CD14-positive monocyte (primary cell): ENCODE measurements around the gene MUTYH. TPM values are rescaled to one million over a fixed set of nuclear protein-coding genes. Genes with fewer than 3 reads are reported as not detected.

Experiments
- DNase-seq, 3 donors: peaks; one replicate each; pipeline ENCODE4 v3.0.0-alpha.2; 2011 to 2022
- H2AFZ ChIP-seq: 2 replicates; pipeline ENCODE4 v1.6.0; 2012; ENCODE audit warnings: mild to moderate bottlenecking, low read depth, low read length, inconsistent platforms; ENCODE audit not compliant: insufficient read depth, poor library complexity, severe bottlenecking
- H3K27ac ChIP-seq, 2 donors: 1 replicate in 1 of 2; 2 replicates in 1 of 2; pipeline ENCODE4 v1.5.1; 2012 to 2013; ENCODE audit warnings: low read length in 2 of 2, control low read depth in 1 of 2, inconsistent platforms in 1 of 2, low read depth in 1 of 2, mild to moderate bottlenecking in 1 of 2
- H3K27me3 ChIP-seq, 2 donors: one replicate each; pipeline versions ENCODE4 v1.6.0 to v1.6.1; 2011 to 2013; ENCODE audit warnings: low read length in 2 of 2; ENCODE audit not compliant: control insufficient read depth in 2 of 2, insufficient read depth in 2 of 2
- H3K36me3 ChIP-seq, 2 donors: replicated peaks in 1 of 2; 1 replicate in 1 of 2; 2 replicates in 1 of 2; pipeline versions ENCODE4 v1.5.1 to v1.6.1; 2012 to 2013; ENCODE audit warnings: low read length in 2 of 2, control low read depth in 1 of 2, inconsistent platforms in 1 of 2, mild to moderate bottlenecking in 1 of 2; ENCODE audit not compliant: insufficient read depth in 2 of 2, control insufficient read depth in 1 of 2
- H3K4me1 ChIP-seq, 2 donors: 1 replicate in 1 of 2; 2 replicates in 1 of 2; pipeline versions ENCODE4 v1.5.1 to v1.6.1; 2012 to 2013; ENCODE audit warnings: low read length in 2 of 2, control low read depth in 1 of 2, inconsistent platforms in 1 of 2, mild to moderate bottlenecking in 1 of 2, moderate library complexity in 1 of 2; ENCODE audit not compliant: insufficient read depth in 2 of 2, control insufficient read depth in 1 of 2
- H3K4me2 ChIP-seq: replicated peaks from 2 replicates; pipeline ENCODE3; 2012; ENCODE audit warnings: low read length, moderate library complexity, mild to moderate bottlenecking; ENCODE audit not compliant: poor library complexity, severe bottlenecking; ENCODE audit errors: extremely low read depth
- H3K4me3 ChIP-seq, 3 experiments: fragments of 200-600 bp in 1 of 3; sonication (generic) in 1 of 3; replicated peaks in 1 of 3; 1 replicate in 2 of 3; 2 replicates in 1 of 3; pipeline ENCODE4 v1.5.1; 2011 to 2013; ENCODE audit warnings: low read length in 3 of 3, mild to moderate bottlenecking in 3 of 3, control low read depth in 2 of 3, low read depth in 2 of 3, inconsistent platforms in 1 of 3, moderate library complexity in 1 of 3
- H3K79me2 ChIP-seq: 2 replicates; pipeline ENCODE4 v1.6.0; 2012; ENCODE audit warnings: mild to moderate bottlenecking, control low read depth, inconsistent platforms, low read length, moderate library complexity; ENCODE audit not compliant: insufficient read depth
- H3K9ac ChIP-seq: 2 replicates; pipeline ENCODE4 v1.6.0; 2017; ENCODE audit warnings: low read length, mild to moderate bottlenecking; ENCODE audit not compliant: insufficient read depth, poor library complexity, severe bottlenecking
- H3K9me3 ChIP-seq, 2 donors: replicated peaks in 1 of 2; 1 replicate in 1 of 2; 2 replicates in 1 of 2; pipeline versions ENCODE4 v1.5.1 to v1.6.1; 2012 to 2013; ENCODE audit warnings: low read length in 2 of 2, control low read depth in 1 of 2; ENCODE audit not compliant: control insufficient read depth in 1 of 2, insufficient read depth in 1 of 2
- H4K20me1 ChIP-seq: 2 replicates; pipeline ENCODE4 v1.6.0; 2012; ENCODE audit warnings: mild to moderate bottlenecking, low read length, control low read depth, moderate library complexity; ENCODE audit not compliant: insufficient read depth
- H3K27ac Mint-ChIP-seq, 7 donors: one replicate each; pipeline ENCODE4 v1.8.0; 2020; ENCODE audit warnings: mild to moderate bottlenecking in 7 of 7, mixed read lengths in 7 of 7, moderate library complexity in 6 of 7, inconsistent platforms in 2 of 7
- H3K27me3 Mint-ChIP-seq, 3 donors: one replicate each; pipeline ENCODE4 v1.8.0; 2021 to 2022; ENCODE audit warnings: low read depth in 3 of 3, mild to moderate bottlenecking in 3 of 3, mixed read lengths in 3 of 3, moderate library complexity in 3 of 3, inconsistent platforms in 1 of 3
- H3K36me3 Mint-ChIP-seq, 2 donors: one replicate each; pipeline ENCODE4 v1.8.0; 2020; ENCODE audit warnings: mixed read lengths in 2 of 2, inconsistent platforms in 1 of 2, mild to moderate bottlenecking in 1 of 2
- H3K4me1 Mint-ChIP-seq: one replicate; pipeline ENCODE4 v1.8.0; 2020; ENCODE audit warnings: mild to moderate bottlenecking, mixed read lengths
- H3K4me3 Mint-ChIP-seq, 2 donors: one replicate each; pipeline ENCODE4 v1.8.0; 2020; ENCODE audit warnings: mild to moderate bottlenecking in 2 of 2, mixed read lengths in 2 of 2, moderate library complexity in 1 of 2
- H3K9me3 Mint-ChIP-seq, 7 donors: one replicate each; pipeline ENCODE4 v1.8.0; 2020 to 2022; ENCODE audit warnings: mixed read lengths in 7 of 7, mild to moderate bottlenecking in 6 of 7, moderate library complexity in 6 of 7, inconsistent platforms in 2 of 7
- WGBS: methylation state at CpG from one replicate; pipeline ENCODE4 v1.1.5; 2013; ENCODE audit warnings: missing lambda C conversion rate; ENCODE audit not compliant: insufficient coverage; 5-methylcytosine and 5-hydroxymethylcytosine counted together
- intact Hi-C, 2 donors: fragments of 100-400 bp; cut with micrococcal nuclease; formaldehyde crosslinking; loops; one replicate each; pipeline versions ENCODE4 v1.15.0 to v1.15.1; 2023
- polyA plus RNA-seq, 3 donors: library from polyadenylated mRNA; depleted of rRNA in 1 of 3; unstranded in 2 of 3; stranded (reverse) in 1 of 3; fragments of 300-500 nt in 2 of 3; fragments of >200 nt in 1 of 3; fragmentation: Illumina TruSeq in 2 of 3; gene quantifications; 1 replicate in 2 of 3; 2 replicates in 1 of 3; pipeline ENCODE4 v1.2.3, GENCODE V29; 2012 to 2021
- TF ChIP-seq, protein P1 (sequence below): fragments of 200-600 bp; IDR thresholded peaks from one replicate; pipeline ENCODE4 v1.8.0; 2022; ENCODE audit warnings: antibody characterized with exemption, mild to moderate bottlenecking

MUTYH gene
- polyA plus RNA-seq, 3 donors: 6.7 to 22.9 (median 8.1) TPM

DNA sequence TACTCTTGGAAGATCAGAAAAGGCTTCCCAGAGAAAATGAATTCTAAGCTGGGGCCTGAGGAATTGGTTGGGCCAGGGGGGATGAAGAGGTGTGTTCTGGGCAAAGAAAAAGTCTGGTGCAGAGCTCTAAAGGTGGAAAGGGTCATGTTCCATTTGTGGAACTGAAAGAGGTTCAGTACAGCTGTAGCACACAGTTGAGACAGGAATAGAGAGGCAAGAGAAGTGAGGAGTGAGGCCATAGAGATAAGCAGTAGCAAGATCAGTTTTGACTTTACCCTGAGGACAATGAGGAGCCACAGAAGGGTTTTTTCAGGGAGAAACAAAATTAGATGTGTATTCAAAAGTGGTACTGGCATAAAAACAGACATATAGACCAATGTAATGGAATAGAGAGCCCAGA, 30.3 kb upstream of the MUTYH start:
- Histone ChIP-seq H3K79me2 (no peaks in the 10 kb centered on the region), H3K36me3 (no peaks in the 10 kb centered on the region), H3K9ac (no peak overlapping the region), H3K4me2 (no peak overlapping the region), H3K9me3 (no peaks in the 10 kb centered on the region), H3K27me3 (no peaks in the 10 kb centered on the region), H3K4me1 (peaks cover 6 to 14% of the 10 kb centered on the region in 2 donors), H3K4me3 (no peak overlapping the region), H3K27ac (no peak overlapping the region), H4K20me1 (no peaks in the 10 kb centered on the region), H2AFZ (no peak overlapping the region)
- Mint-ChIP-seq H3K9me3 (peaks cover 0 to 2% (median 0%) of the 10 kb centered on the region in 7 donors), H3K36me3 (peaks cover 0 to 3% of the 10 kb centered on the region in 2 donors), H3K4me3 (no peak overlapping the region), H3K27ac (peak overlapping the region in 2 of 7 donors; percentile 10 to 31), H3K4me1 (peaks cover 20% of the 10 kb centered on the region), H3K27me3 (peaks cover 0 to 2% (median 1%) of the 10 kb centered on the region in 3 donors)
- intact Hi-C loops: no loop called here
- TF ChIP-seq, protein P1, sequence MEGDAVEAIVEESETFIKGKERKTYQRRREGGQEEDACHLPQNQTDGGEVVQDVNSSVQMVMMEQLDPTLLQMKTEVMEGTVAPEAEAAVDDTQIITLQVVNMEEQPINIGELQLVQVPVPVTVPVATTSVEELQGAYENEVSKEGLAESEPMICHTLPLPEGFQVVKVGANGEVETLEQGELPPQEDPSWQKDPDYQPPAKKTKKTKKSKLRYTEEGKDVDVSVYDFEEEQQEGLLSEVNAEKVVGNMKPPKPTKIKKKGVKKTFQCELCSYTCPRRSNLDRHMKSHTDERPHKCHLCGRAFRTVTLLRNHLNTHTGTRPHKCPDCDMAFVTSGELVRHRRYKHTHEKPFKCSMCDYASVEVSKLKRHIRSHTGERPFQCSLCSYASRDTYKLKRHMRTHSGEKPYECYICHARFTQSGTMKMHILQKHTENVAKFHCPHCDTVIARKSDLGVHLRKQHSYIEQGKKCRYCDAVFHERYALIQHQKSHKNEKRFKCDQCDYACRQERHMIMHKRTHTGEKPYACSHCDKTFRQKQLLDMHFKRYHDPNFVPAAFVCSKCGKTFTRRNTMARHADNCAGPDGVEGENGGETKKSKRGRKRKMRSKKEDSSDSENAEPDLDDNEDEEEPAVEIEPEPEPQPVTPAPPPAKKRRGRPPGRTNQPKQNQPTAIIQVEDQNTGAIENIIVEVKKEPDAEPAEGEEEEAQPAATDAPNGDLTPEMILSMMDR: no peak
- no peak for DNase-seq

DNA sequence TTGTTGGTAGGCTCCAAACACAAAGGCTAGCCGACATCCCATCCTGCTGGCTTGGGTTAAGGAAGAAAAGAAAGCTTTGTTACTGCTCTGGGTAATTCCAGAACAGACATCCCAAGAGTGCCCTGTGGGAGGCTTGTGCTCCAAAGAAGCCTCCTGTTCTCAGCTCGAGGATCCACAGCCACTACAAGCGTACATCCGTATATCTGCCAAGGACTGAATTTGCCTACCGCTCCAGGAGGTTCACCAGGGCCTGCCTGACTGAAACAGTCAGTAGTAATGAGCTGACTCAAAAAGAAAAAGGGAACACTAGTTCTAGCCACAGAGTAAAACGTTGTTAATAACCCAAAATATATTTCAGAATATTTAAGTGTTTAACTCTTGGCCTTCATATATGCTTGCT, 24.8 kb upstream of the MUTYH start:
- H3K27me3 ChIP-seq: no peaks in the 10 kb centered on the region
- no peak for DNase-seq
- peaks cover 0 to 2% (median 1%) of the 10 kb centered on the region in 3 donors for H3K27me3 Mint-ChIP-seq
- H3K4me1 ChIP-seq: peaks cover 3 to 6% of the 10 kb centered on the region in 2 donors
- H3K9ac ChIP-seq: no peak overlapping the region
- peaks cover 10% of the 10 kb centered on the region for H3K4me1 Mint-ChIP-seq
- H3K79me2 ChIP-seq: no peaks in the 10 kb centered on the region
- no peaks in the 10 kb centered on the region for H3K36me3 ChIP-seq
- TF ChIP-seq, protein P1: no peak
- H3K4me2 ChIP-seq: no peak overlapping the region
- H3K4me3 ChIP-seq: no peak overlapping the region
- no peak overlapping the region for H2AFZ ChIP-seq
- 89% methylated on average over 3 of the region's 6 CpGs for WGBS
- peak overlapping the region in 1 of 7 donors; percentile 20 for H3K27ac Mint-ChIP-seq
- no peak overlapping the region for H3K4me3 Mint-ChIP-seq
- H3K36me3 Mint-ChIP-seq: peaks cover 0 to 3% of the 10 kb centered on the region in 2 donors
- intact Hi-C loops: no loop called here
- no peaks in the 10 kb centered on the region for H3K9me3 ChIP-seq
- H3K9me3 Mint-ChIP-seq: no peaks in the 10 kb centered on the region
- H3K27ac ChIP-seq: no peak overlapping the region
- no peaks in the 10 kb centered on the region for H4K20me1 ChIP-seq
